ENCODE results near the gene NUDT15. TPM values are rescaled to one million over a fixed set of nuclear protein-coding genes. Genes with fewer than 3 reads are reported as not detected.

The NUDT15 gene
- total and polyA plus RNA-seq, 10 of the 15 experiments (the other 5 are each of a cell fraction or from before 2014, with no cell fraction given): 11.4 to 26.7 (median 18.0) TPM

DNA sequence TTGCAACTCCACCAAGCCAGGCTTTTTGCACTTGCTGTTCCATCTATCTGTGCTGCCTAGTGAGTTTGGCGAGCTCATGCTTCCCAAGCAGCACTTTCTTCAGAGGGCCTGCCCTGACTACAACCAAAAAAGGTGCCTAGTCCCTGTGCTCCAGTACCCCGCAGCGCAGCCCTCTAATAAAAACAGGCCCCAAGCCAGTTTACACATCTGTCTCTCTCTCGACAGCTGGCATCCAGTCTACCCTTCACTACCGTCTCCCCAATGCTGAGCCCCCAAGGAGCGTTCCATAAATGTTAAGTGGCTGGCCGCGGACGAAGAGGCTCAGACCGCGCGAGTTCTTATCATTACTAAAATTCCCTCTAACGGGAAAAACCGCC is 56.9 kb downstream of the NUDT15 start:
- Histone ChIP-seq H3K27me3 (replicated peaks in 1 of 2; ENCODE audit: control insufficient read depth in 2 of 2, insufficient read depth in 2 of 2, low read length in 1 of 2) (no peaks in the 10 kb centered on the region), H4K20me1 (ENCODE audit: control insufficient read depth, insufficient read depth) (no peaks in the 10 kb centered on the region), H3K4me3 (peak overlapping the region; percentile 80), H3K4me1 (ENCODE audit: control insufficient read depth, insufficient read depth, low read length) (no peaks in the 10 kb centered on the region), H3K36me3 (ENCODE audit: control insufficient read depth in 2 of 2, insufficient read depth in 2 of 2, low read length in 1 of 2) (peaks cover 0 to 3% of the 10 kb centered on the region in 2 experiments; a peak in 1 of 4 replicates), H3K79me2 (ENCODE audit: control insufficient read depth, insufficient read depth, low read length) (peaks cover 54% of the 10 kb centered on the region), H3K9ac (ENCODE audit: control insufficient read depth, insufficient read depth, low read length) (peak overlapping the region; percentile 95), H3K27ac (ENCODE audit: control insufficient read depth, insufficient read depth) (peak overlapping the region; percentile 64), H3K9me3 (replicated peaks; ENCODE audit: control insufficient read depth, insufficient read depth, low read length) (no peaks in the 10 kb centered on the region), H3K4me2 (ENCODE audit: control insufficient read depth, insufficient read depth) (peak overlapping the region; percentile 91), H2AFZ (ENCODE audit: control insufficient read depth, low read depth, low read length) (peak overlapping the region; percentile 61)
- ATAC-seq: peak; percentile 33
- POLR2A ChIA-PET: interaction anchor here (0.6 to 1.6 kb wide), 3 partner anchors 16 to 57 kb away, joined by 3 to 8 read pairs (median 3); partner anchors contain the start of gene NUDT15
- RAD21 ChIA-PET (ENCODE audit: unreplicated experiment): interaction anchor here (1.8 to 2.2 kb wide), 2 partner anchors 16 to 57 kb away, joined by 6 to 12 read pairs; partner anchors contain the start of gene NUDT15
- BruUV-seq (replicated peaks): TSS peak; percentile 65
- TF ChIP-seq ATF7 (IDR thresholded peaks at IDR 0.05; ENCODE audit: low read depth): no peak
- TF ChIP-seq, protein P1, sequence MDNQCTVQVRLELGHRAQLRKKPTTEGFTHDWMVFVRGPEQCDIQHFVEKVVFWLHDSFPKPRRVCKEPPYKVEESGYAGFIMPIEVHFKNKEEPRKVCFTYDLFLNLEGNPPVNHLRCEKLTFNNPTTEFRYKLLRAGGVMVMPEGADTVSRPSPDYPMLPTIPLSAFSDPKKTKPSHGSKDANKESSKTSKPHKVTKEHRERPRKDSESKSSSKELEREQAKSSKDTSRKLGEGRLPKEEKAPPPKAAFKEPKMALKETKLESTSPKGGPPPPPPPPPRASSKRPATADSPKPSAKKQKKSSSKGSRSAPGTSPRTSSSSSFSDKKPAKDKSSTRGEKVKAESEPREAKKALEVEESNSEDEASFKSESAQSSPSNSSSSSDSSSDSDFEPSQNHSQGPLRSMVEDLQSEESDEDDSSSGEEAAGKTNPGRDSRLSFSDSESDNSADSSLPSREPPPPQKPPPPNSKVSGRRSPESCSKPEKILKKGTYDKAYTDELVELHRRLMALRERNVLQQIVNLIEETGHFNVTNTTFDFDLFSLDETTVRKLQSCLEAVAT (IDR thresholded peaks at IDR 0.05): no peak
- TF ChIP-seq, protein P2, sequence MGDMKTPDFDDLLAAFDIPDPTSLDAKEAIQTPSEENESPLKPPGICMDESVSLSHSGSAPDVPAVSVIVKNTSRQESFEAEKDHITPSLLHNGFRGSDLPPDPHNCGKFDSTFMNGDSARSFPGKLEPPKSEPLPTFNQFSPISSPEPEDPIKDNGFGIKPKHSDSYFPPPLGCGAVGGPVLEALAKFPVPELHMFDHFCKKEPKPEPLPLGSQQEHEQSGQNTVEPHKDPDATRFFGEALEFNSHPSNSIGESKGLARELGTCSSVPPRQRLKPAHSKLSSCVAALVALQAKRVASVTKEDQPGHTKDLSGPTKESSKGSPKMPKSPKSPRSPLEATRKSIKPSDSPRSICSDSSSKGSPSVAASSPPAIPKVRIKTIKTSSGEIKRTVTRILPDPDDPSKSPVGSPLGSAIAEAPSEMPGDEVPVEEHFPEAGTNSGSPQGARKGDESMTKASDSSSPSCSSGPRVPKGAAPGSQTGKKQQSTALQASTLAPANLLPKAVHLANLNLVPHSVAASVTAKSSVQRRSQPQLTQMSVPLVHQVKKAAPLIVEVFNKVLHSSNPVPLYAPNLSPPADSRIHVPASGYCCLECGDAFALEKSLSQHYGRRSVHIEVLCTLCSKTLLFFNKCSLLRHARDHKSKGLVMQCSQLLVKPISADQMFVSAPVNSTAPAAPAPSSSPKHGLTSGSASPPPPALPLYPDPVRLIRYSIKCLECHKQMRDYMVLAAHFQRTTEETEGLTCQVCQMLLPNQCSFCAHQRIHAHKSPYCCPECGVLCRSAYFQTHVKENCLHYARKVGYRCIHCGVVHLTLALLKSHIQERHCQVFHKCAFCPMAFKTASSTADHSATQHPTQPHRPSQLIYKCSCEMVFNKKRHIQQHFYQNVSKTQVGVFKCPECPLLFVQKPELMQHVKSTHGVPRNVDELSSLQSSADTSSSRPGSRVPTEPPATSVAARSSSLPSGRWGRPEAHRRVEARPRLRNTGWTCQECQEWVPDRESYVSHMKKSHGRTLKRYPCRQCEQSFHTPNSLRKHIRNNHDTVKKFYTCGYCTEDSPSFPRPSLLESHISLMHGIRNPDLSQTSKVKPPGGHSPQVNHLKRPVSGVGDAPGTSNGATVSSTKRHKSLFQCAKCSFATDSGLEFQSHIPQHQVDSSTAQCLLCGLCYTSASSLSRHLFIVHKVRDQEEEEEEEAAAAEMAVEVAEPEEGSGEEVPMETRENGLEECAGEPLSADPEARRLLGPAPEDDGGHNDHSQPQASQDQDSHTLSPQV (IDR thresholded peaks at IDR 0.05): no peak
- no peak for TF ChIP-seq ESRRA (IDR thresholded peaks at IDR 0.05; ENCODE audit: low read length)
- TF ChIP-seq CBFB (IDR thresholded peaks at IDR 0.05; ENCODE audit: low read depth): no peak
- no peak for TF ChIP-seq RFX5 (IDR thresholded peaks at IDR 0.05; ENCODE audit: low read depth, low read length)
- TF ChIP-seq BRCA1 (IDR thresholded peaks at IDR 0.05; ENCODE audit: low read depth, low read length): no peak
- TF ChIP-seq, protein P3, sequence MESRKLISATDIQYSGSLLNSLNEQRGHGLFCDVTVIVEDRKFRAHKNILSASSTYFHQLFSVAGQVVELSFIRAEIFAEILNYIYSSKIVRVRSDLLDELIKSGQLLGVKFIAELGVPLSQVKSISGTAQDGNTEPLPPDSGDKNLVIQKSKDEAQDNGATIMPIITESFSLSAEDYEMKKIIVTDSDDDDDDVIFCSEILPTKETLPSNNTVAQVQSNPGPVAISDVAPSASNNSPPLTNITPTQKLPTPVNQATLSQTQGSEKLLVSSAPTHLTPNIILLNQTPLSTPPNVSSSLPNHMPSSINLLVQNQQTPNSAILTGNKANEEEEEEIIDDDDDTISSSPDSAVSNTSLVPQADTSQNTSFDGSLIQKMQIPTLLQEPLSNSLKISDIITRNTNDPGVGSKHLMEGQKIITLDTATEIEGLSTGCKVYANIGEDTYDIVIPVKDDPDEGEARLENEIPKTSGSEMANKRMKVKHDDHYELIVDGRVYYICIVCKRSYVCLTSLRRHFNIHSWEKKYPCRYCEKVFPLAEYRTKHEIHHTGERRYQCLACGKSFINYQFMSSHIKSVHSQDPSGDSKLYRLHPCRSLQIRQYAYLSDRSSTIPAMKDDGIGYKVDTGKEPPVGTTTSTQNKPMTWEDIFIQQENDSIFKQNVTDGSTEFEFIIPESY (IDR thresholded peaks at IDR 0.05): no peak
- TF ChIP-seq ZNF207 (IDR thresholded peaks at IDR 0.05; ENCODE audit: borderline replicate concordance): no peak
- no peak for TF ChIP-seq MXI1 (IDR thresholded peaks at IDR 0.05; ENCODE audit: low read depth, low read length)
- TF ChIP-seq, protein P4, sequence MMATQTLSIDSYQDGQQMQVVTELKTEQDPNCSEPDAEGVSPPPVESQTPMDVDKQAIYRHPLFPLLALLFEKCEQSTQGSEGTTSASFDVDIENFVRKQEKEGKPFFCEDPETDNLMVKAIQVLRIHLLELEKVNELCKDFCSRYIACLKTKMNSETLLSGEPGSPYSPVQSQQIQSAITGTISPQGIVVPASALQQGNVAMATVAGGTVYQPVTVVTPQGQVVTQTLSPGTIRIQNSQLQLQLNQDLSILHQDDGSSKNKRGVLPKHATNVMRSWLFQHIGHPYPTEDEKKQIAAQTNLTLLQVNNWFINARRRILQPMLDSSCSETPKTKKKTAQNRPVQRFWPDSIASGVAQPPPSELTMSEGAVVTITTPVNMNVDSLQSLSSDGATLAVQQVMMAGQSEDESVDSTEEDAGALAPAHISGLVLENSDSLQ (IDR thresholded peaks at IDR 0.05): no peak
- TF ChIP-seq PAX8 (IDR thresholded peaks at IDR 0.05): no peak
- TF ChIP-seq MYB (IDR thresholded peaks at IDR 0.05; ENCODE audit: borderline replicate concordance, low read depth, low read length): no peak
- FAIRE-seq: no peak
- in situ Hi-C loops (cut with MboI) (no loop called here), intact Hi-C loops (cut with micrococcal nuclease; ENCODE audit: unreplicated experiment) (loop anchor here (2.0 kb wide), 1 partner anchor 58 kb away; the partner anchor contains the start of gene NUDT15)
- CTCF ChIA-PET: interaction anchor here (0.6 to 5.9 kb wide), 16 partner anchors 11 to 673 kb away, joined by 3 to 37 read pairs (median 4); partner anchors contain the start of gene NUDT15
- DNase-seq (ENCODE audit: low read depth, low spot score): no peak
- 3% methylated on average over 13 of the region's 14 CpGs for WGBS (ENCODE audit: insufficient coverage, insufficient replicate concordance, low lambda C conversion rate, missing lambda C conversion rate)
- SMC1A ChIA-PET (ENCODE audit: uncharacterized antibody, unreplicated experiment): interaction anchor here (0.6 to 1.2 kb wide), 3 partner anchors 11 to 28 kb away, joined by 3 to 5 read pairs (median 3); no protein-coding TSS in a partner anchor

All from GM12878 (cell line).